GM12878 (cell line): Measurements from ENCODE around the gene MAD1L1. TPM values are rescaled to one million over a fixed set of nuclear protein-coding genes. Genes with fewer than 3 reads are reported as not detected.

Source experiments
- ATAC-seq: fragments of 200-7000 bp; cut with Tn5 transposase; 3 replicates; pipeline ENCODE4 v1.9.1; 2020; ENCODE audit warnings: mild to moderate bottlenecking, moderate library complexity
- BruUV-seq: library from RNA; stranded (reverse); fragments of 400-500 nt; replicated peaks from 2 replicates; lab custom pipeline; 2021; lab: Mats Ljungman, UMichigan
- CTCF ChIA-PET: fragments of 300-600 bp; sonication (Branson Sonifier 250); formaldehyde crosslinking; extraction: SDS; loops from one replicate; lab custom pipeline; 2021; ENCODE audit warnings: inconsistent platforms; lab: Yijun Ruan, JAX
- POLR2A ChIA-PET: fragments of 350-600 bp; formaldehyde crosslinking; extraction: SDS; loops from one replicate; lab custom pipeline; 2021; ENCODE audit warnings: inconsistent platforms; lab: Charles Lee
- RAD21 ChIA-PET: fragments of 300-600 bp; sonication (Branson Sonifier 250); formaldehyde crosslinking; loops from one replicate; lab custom pipeline; 2023; ENCODE audit warnings: antibody characterized with exemption; ENCODE audit not compliant: unreplicated experiment; lab: Charles Lee
- SMC1A ChIA-PET: fragments of 300-600 bp; sonication (Branson Sonifier 250); formaldehyde crosslinking; loops from one replicate; lab custom pipeline; 2023; ENCODE audit not compliant: unreplicated experiment, uncharacterized antibody; lab: Charles Lee
- DNase-seq: peaks from one replicate; pipeline ENCODE4 v3.0.0-alpha.2; 2011; ENCODE audit warnings: low read depth, low spot score
- FAIRE-seq: peaks from 3 replicates; lab custom pipeline; 2011; peaks lifted over from hg19 to GRCh38; lab: Jason Lieb, UNC
- H2AFZ ChIP-seq: 2 replicates; pipeline ENCODE4 v1.6.0; 2011; ENCODE audit warnings: low read depth, low read length, control low read depth; ENCODE audit not compliant: control insufficient read depth
- H3K27ac ChIP-seq: 2 replicates; pipeline ENCODE4 v1.5.1; 2011; ENCODE audit warnings: control low read depth; ENCODE audit not compliant: control insufficient read depth, insufficient read depth
- H3K27me3 ChIP-seq, 2 experiments: replicated peaks in 1 of 2; 2 replicates each; pipeline versions ENCODE4 v1.6.0 to v1.6.1; 2011; ENCODE audit warnings: low read length in 1 of 2; ENCODE audit not compliant: control insufficient read depth in 2 of 2, insufficient read depth in 2 of 2
- H3K36me3 ChIP-seq, 2 experiments: 2 replicates each; pipeline ENCODE4 v1.5.1; 2011; ENCODE audit warnings: low read length in 1 of 2; ENCODE audit not compliant: control insufficient read depth in 2 of 2, insufficient read depth in 2 of 2
- H3K4me1 ChIP-seq: 2 replicates; pipeline ENCODE4 v1.6.1; 2011; ENCODE audit warnings: mild to moderate bottlenecking, low read length, moderate library complexity, mixed read lengths; ENCODE audit not compliant: control insufficient read depth, insufficient read depth
- H3K4me2 ChIP-seq: 2 replicates; pipeline ENCODE4 v1.6.0; 2011; ENCODE audit warnings: control low read depth; ENCODE audit not compliant: control insufficient read depth, insufficient read depth
- H3K4me3 ChIP-seq: fragments of 200-600 bp; sonication (generic); 2 replicates; pipeline ENCODE4 v1.5.1; 2016
- H3K79me2 ChIP-seq: 2 replicates; pipeline ENCODE4 v1.6.0; 2011; ENCODE audit warnings: low read length; ENCODE audit not compliant: control insufficient read depth, insufficient read depth
- H3K9ac ChIP-seq: 2 replicates; pipeline ENCODE4 v1.8.0; 2011; ENCODE audit warnings: low read length, control low read depth, mixed read lengths; ENCODE audit not compliant: control insufficient read depth, insufficient read depth
- H3K9me3 ChIP-seq: replicated peaks from 3 replicates; pipeline ENCODE4 v1.5.1; 2011; ENCODE audit warnings: mild to moderate bottlenecking, low read length; ENCODE audit not compliant: control insufficient read depth, insufficient read depth
- H4K20me1 ChIP-seq: 2 replicates; pipeline ENCODE4 v1.6.0; 2011; ENCODE audit not compliant: control insufficient read depth, insufficient read depth
- BCL11A ChIP-seq: IDR thresholded peaks from 2 replicates; pipeline ENCODE4 v1.6.1; 2011; ENCODE audit warnings: low read depth, low read length
- ESRRA ChIP-seq: IDR thresholded peaks from 2 replicates; pipeline ENCODE4 v1.6.1; 2012; ENCODE audit warnings: mild to moderate bottlenecking, low read length, improper control_type of control experiment
- GABPA ChIP-seq: IDR thresholded peaks from 2 replicates; pipeline ENCODE4 v1.6.1; 2014; ENCODE audit warnings: antibody characterized with exemption, low read depth, mild to moderate bottlenecking, inconsistent platforms
- NFXL1 ChIP-seq: fragments of 450-650 bp; IDR thresholded peaks from 2 replicates; pipeline ENCODE4 v1.6.1; 2017; ENCODE audit warnings: antibody characterized with exemption, mild to moderate bottlenecking, borderline replicate concordance
- NFYA ChIP-seq: IDR thresholded peaks from 2 replicates; pipeline ENCODE4 v1.6.1; 2011; ENCODE audit warnings: low read depth, mild to moderate bottlenecking, low read length, improper control_type of control experiment, borderline replicate concordance
- POU2F2 ChIP-seq: IDR thresholded peaks from 3 replicates; pipeline ENCODE4 v1.6.1; 2011; ENCODE audit warnings: low read depth, mild to moderate bottlenecking, low read length, borderline replicate concordance
- SRF ChIP-seq, 2 experiments: IDR thresholded peaks; 2 replicates each; pipeline ENCODE4 v1.6.1; 2011; ENCODE audit warnings: low read depth in 2 of 2, low read length in 2 of 2, mild to moderate bottlenecking in 1 of 2, moderate library complexity in 1 of 2
- TCF12 ChIP-seq: IDR thresholded peaks from 2 replicates; pipeline ENCODE4 v1.6.1; 2011; ENCODE audit warnings: low read depth, mild to moderate bottlenecking, low read length
- ZBED1 ChIP-seq: IDR thresholded peaks from 2 replicates; pipeline ENCODE4 v1.6.1; 2016; ENCODE audit warnings: borderline replicate concordance
- WGBS: methylation state at CpG from one replicate; pipeline ENCODE4 v1.1.6; 2016; ENCODE audit warnings: low lambda C conversion rate; ENCODE audit not compliant: insufficient replicate concordance, insufficient coverage; ENCODE audit errors: missing lambda C conversion rate; 5-methylcytosine and 5-hydroxymethylcytosine counted together
- in situ Hi-C: fragments of 300-500 bp; cut with MboI; formaldehyde crosslinking; loops from 9 replicates; pipeline ENCODE4 v1.14.3; 2018; ENCODE audit warnings: mixed read lengths
- intact Hi-C: fragments of 100-400 bp; cut with micrococcal nuclease; formaldehyde crosslinking; loops from one replicate; pipeline ENCODE4 v1.14.2; 2022; ENCODE audit not compliant: unreplicated experiment
- polyA plus RNA-seq, 11 experiments: library from polyadenylated mRNA; depleted of rRNA in 4 of 11; unstranded in 6 of 11; stranded (reverse) in 5 of 11; fragments of >200 nt; fragmentation: Nextera tagmentation in 4 of 11; fragmentation: Illumina TruSeq in 1 of 11; extraction: Ambion mirVana in 4 of 11; extraction: Trizol in 1 of 11; gene quantifications; 1 replicate in 1 of 11; 2 replicates in 10 of 11; pipeline versions ENCODE4 v1.2.1 to v1.2.3, GENCODE V29; 2011 to 2016; ENCODE audit warnings: inconsistent platforms in 2 of 11, missing spikeins in 2 of 11, low read depth in 1 of 11
- total RNA-seq, 4 experiments: library from RNA; depleted of rRNA in 3 of 4; stranded (reverse); fragments of >200 nt in 3 of 4; fragmentation: Illumina TruSeq in 1 of 4; extraction: Trizol in 1 of 4; gene quantifications; 2 replicates each; pipeline versions ENCODE4 v1.2.1 to v1.2.3, GENCODE V29; 2013 to 2021

MAD1L1 gene
- total and polyA plus RNA-seq, 10 of the 15 experiments (the other 5 are each of a cell fraction or from before 2014, with no cell fraction given): 2.2 to 76.8 (median 38.3) TPM

GRCh38 chr7:1804310-1804709 is 428.4 kb downstream of the MAD1L1 start:
- WGBS: 81% methylated on average over 21 of the region's 21 CpGs
- Histone ChIP-seq H4K20me1 (no peaks in the 10 kb centered on the region), H3K79me2 (no peaks in the 10 kb centered on the region), H3K4me3 (no peak overlapping the region), H3K9ac (no peak overlapping the region), H3K27me3 (no peaks in the 10 kb centered on the region), H3K27ac (no peak overlapping the region), H3K4me1 (no peaks in the 10 kb centered on the region), H3K9me3 (no peaks in the 10 kb centered on the region; the same call in 2 of the 3 replicates), H2AFZ (no peak overlapping the region), H3K36me3 (no peaks in the 10 kb centered on the region), H3K4me2 (no peak overlapping the region)
- intact Hi-C loops: no loop called here
- FAIRE-seq (no peak), ATAC-seq (no peak), DNase-seq (no peak)
- CTCF ChIA-PET: no interaction called here
- in situ Hi-C loops: no loop called here
- POLR2A ChIA-PET: no interaction called here
- RAD21 ChIA-PET: no interaction called here
- no peak for TF ChIP-seq GABPA
- TF ChIP-seq ESRRA: no peak
- TF ChIP-seq SRF (IDR thresholded peaks at IDR 0.05; ENCODE audit: low read depth in 2 of 2, low read length in 2 of 2): no peak
- TF ChIP-seq NFXL1: no peak
- TF ChIP-seq, all 136 proteins: peak for 0
- SMC1A ChIA-PET: no interaction called here
- BruUV-seq: no TSS peak

GRCh38 chr7:1802899-1803298 is 429.8 kb downstream of the MAD1L1 start:
- Histone ChIP-seq H3K4me2 (no peak overlapping the region), H3K27me3 (no peaks in the 10 kb centered on the region), H4K20me1 (no peaks in the 10 kb centered on the region), H3K79me2 (no peaks in the 10 kb centered on the region), H2AFZ (no peak overlapping the region), H3K4me3 (no peak overlapping the region), H3K9ac (no peak overlapping the region), H3K4me1 (no peaks in the 10 kb centered on the region), H3K36me3 (no peaks in the 10 kb centered on the region), H3K9me3 (no peaks in the 10 kb centered on the region; the same call in 2 of the 3 replicates), H3K27ac (no peak overlapping the region)
- intact Hi-C loops: no loop called here
- DNase-seq: no peak
- WGBS: 0% methylated on average over 3 of the region's 4 CpGs
- POLR2A ChIA-PET: no interaction called here
- SMC1A ChIA-PET: no interaction called here
- TF ChIP-seq NFYA (no peak), ZBED1 (no peak), TCF12 (no peak), POU2F2 (no peak), BCL11A (no peak)
- RAD21 ChIA-PET: no interaction called here
- no peak for FAIRE-seq
- no peak for ATAC-seq
- CTCF ChIA-PET: no interaction called here
- no TSS peak for BruUV-seq
- in situ Hi-C loops: no loop called here
